DND-41 (cell line): Measurements from ENCODE around the gene ANAPC4.

Source experiments
- ATAC-seq: fragments of 200-7000 bp; cut with Tn5 transposase; 3 replicates; pipeline ENCODE4 v1.9.1; 2021; ENCODE audit warnings: low read depth; ENCODE audit not compliant: insufficient read depth
- DNase-seq: peaks from one replicate; pipeline ENCODE4 v3.0.0-alpha.2; 2020
- H2AFZ ChIP-seq: 2 replicates; pipeline ENCODE4 v1.6.0; 2012; ENCODE audit warnings: low read depth, low read length
- H3K27ac ChIP-seq: 2 replicates; pipeline ENCODE4 v1.5.1; 2012; ENCODE audit warnings: low read length, inconsistent platforms
- H3K27me3 ChIP-seq: fragments of 200-600 bp; sonication (generic); 2 replicates; pipeline ENCODE4 v1.6.0; 2012; ENCODE audit warnings: low read length, mild to moderate bottlenecking, inconsistent platforms; ENCODE audit not compliant: insufficient read depth, poor library complexity
- H3K36me3 ChIP-seq: 2 replicates; pipeline ENCODE4 v1.5.1; 2012; ENCODE audit warnings: low read length, inconsistent platforms; ENCODE audit not compliant: insufficient read depth
- H3K4me1 ChIP-seq: 2 replicates; pipeline ENCODE4 v1.5.1; 2012; ENCODE audit warnings: mild to moderate bottlenecking, low read length; ENCODE audit not compliant: insufficient read depth
- H3K4me2 ChIP-seq: 2 replicates; pipeline ENCODE4 v1.6.0; 2012; ENCODE audit warnings: mild to moderate bottlenecking, moderate library complexity, low read length, inconsistent platforms; ENCODE audit not compliant: insufficient read depth
- H3K4me3 ChIP-seq, 2 experiments: fragments of 200-600 bp in 1 of 2; shearing (Covaris generic) in 1 of 2; 2 replicates each; pipeline ENCODE4 v1.5.1; 2012 to 2016; ENCODE audit warnings: inconsistent platforms in 2 of 2, low read length in 2 of 2, mild to moderate bottlenecking in 2 of 2, low read depth in 1 of 2, moderate library complexity in 1 of 2
- H3K79me2 ChIP-seq: 2 replicates; pipeline ENCODE4 v1.6.0; 2012; ENCODE audit warnings: low read length, inconsistent platforms; ENCODE audit not compliant: insufficient read depth
- H3K9ac ChIP-seq: 2 replicates; pipeline ENCODE4 v1.6.0; 2012; ENCODE audit warnings: low read depth, mild to moderate bottlenecking, inconsistent platforms, low read length, moderate library complexity
- H3K9me3 ChIP-seq: 2 replicates; pipeline ENCODE4 v1.5.1; 2012; ENCODE audit warnings: low read length, moderate library complexity, mild to moderate bottlenecking, inconsistent platforms; ENCODE audit not compliant: insufficient read depth, severe bottlenecking
- H4K20me1 ChIP-seq: 2 replicates; pipeline ENCODE4 v1.6.0; 2012; ENCODE audit warnings: low read length; ENCODE audit not compliant: insufficient read depth
- CTCF ChIP-seq: IDR thresholded peaks from 2 replicates; pipeline ENCODE4 v1.5.1; 2012; ENCODE audit warnings: borderline replicate concordance, low read length, moderate library complexity, mild to moderate bottlenecking; ENCODE audit not compliant: poor library complexity, severe bottlenecking; ENCODE audit errors: extremely low read depth
- EZH2 ChIP-seq: IDR thresholded peaks from 3 replicates; pipeline ENCODE4 v1.6.1; 2012; ENCODE audit warnings: borderline replicate concordance, low read depth, mild to moderate bottlenecking, moderate library complexity, low read length, inconsistent platforms; ENCODE audit not compliant: severe bottlenecking

The ANAPC4 gene

GRCh38 chr4:25377572-25378436, 741 bp downstream of the ANAPC4 start:
- H3K4me2 ChIP-seq, result peak overlapping the region; percentile 78
- no peak for TF ChIP-seq EZH2
- TF ChIP-seq CTCF, result no peak
- no peak for DNase-seq
- H3K27ac ChIP-seq, result peak overlapping the region; percentile 79
- no peaks in the 10 kb centered on the region for H3K9me3 ChIP-seq
- peaks cover 39% of the 10 kb centered on the region for H3K36me3 ChIP-seq
- H2AFZ ChIP-seq, result peak overlapping the region; percentile 84
- H3K4me1 ChIP-seq, result peaks cover 27% of the 10 kb centered on the region
- ATAC-seq, result no peak
- no peaks in the 10 kb centered on the region for H3K27me3 ChIP-seq
- H3K4me3 ChIP-seq, result peak overlapping the region; percentile 63 to 90
- H3K79me2 ChIP-seq, result peaks cover 37% of the 10 kb centered on the region
- H4K20me1 ChIP-seq, result no peaks in the 10 kb centered on the region; the same call in 1 of the 2 replicates
- H3K9ac ChIP-seq, result peak overlapping the region; percentile 77

DNA sequence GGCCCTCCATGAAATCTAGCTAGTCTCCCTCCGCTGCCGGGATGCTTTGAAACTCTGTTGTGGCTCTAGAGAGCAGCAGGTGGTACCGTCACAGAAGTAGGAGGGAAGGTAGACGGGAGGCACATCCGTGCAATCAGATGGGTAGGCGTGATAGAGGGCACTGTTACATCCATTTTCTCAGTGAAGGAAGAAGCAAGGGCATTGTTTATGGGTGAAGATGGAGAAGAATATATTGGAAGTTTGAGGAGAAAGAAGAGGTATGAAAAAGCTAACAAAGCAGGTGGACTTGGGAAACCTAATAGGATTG, 1.3 kb downstream of the ANAPC4 start:
- DNase-seq, result no peak
- peak overlapping the region; percentile 77 for H3K9ac ChIP-seq
- H3K9me3 ChIP-seq, result no peaks in the 10 kb centered on the region
- H3K27ac ChIP-seq, result peak overlapping the region; percentile 41
- H3K79me2 ChIP-seq, result peaks cover 41% of the 10 kb centered on the region
- no peaks in the 10 kb centered on the region for H3K27me3 ChIP-seq
- no peak overlapping the region for H2AFZ ChIP-seq
- peak overlapping the region; percentile 63 to 90; a peak in 3 of 4 replicates for H3K4me3 ChIP-seq
- peaks cover 27% of the 10 kb centered on the region for H3K4me1 ChIP-seq
- ATAC-seq, result no peak
- TF ChIP-seq CTCF (no peak), EZH2 (no peak)
- peak overlapping the region; percentile 78 for H3K4me2 ChIP-seq
- H4K20me1 ChIP-seq, result no peaks in the 10 kb centered on the region; the same call in 1 of the 2 replicates
- H3K36me3 ChIP-seq, result peaks cover 45% of the 10 kb centered on the region

GRCh38 chr4:25379591-25379990, 2.5 kb downstream of the ANAPC4 start:
- Histone ChIP-seq H3K27ac (no peak overlapping the region), H3K4me3 (peak overlapping the region in 1 of 2 experiments; percentile 90; a peak in 2 of 4 replicates), H3K9me3 (no peaks in the 10 kb centered on the region), H4K20me1 (no peaks in the 10 kb centered on the region; the same call in none of the 2 replicates), H3K79me2 (peaks cover 41% of the 10 kb centered on the region), H3K27me3 (no peaks in the 10 kb centered on the region), H3K9ac (no peak overlapping the region; the same call in 1 of the 2 replicates), H3K4me1 (peaks cover 27% of the 10 kb centered on the region), H3K36me3 (peaks cover 57% of the 10 kb centered on the region), H2AFZ (no peak overlapping the region), H3K4me2 (peak overlapping the region; percentile 78; the same call in 1 of the 2 replicates)
- ATAC-seq (no peak), DNase-seq (no peak)
- TF ChIP-seq CTCF, result no peak
